Immature natural killer cell (primary cell): Measurements from ENCODE around the gene TMEM95. TPM values are rescaled to one million over a fixed set of nuclear protein-coding genes. Genes with fewer than 3 reads are reported as not detected.

Source experiments
- DNase-seq, 3 donors: peaks; one replicate each; pipeline ENCODE4 v3.0.0; 2022; ENCODE audit warnings: mixed read lengths in 1 of 3
- H3K27ac Mint-ChIP-seq, 6 donors: one replicate each; pipeline ENCODE4 v1.8.0; 2020; ENCODE audit warnings: mixed read lengths in 6 of 6, mild to moderate bottlenecking in 5 of 6, inconsistent platforms in 4 of 6, moderate library complexity in 3 of 6
- H3K27me3 Mint-ChIP-seq, 3 donors: one replicate each; pipeline ENCODE4 v1.8.0; 2020 to 2021; ENCODE audit warnings: low read depth in 3 of 3, mild to moderate bottlenecking in 3 of 3, mixed read lengths in 3 of 3, moderate library complexity in 3 of 3, inconsistent platforms in 1 of 3
- H3K36me3 Mint-ChIP-seq, 3 donors: one replicate each; pipeline ENCODE4 v1.8.0; 2020; ENCODE audit warnings: mixed read lengths in 3 of 3, inconsistent platforms in 2 of 3, mild to moderate bottlenecking in 2 of 3
- H3K4me1 Mint-ChIP-seq, 2 donors: one replicate each; pipeline ENCODE4 v1.8.0; 2020; ENCODE audit warnings: inconsistent platforms in 2 of 2, mild to moderate bottlenecking in 2 of 2, mixed read lengths in 2 of 2, moderate library complexity in 1 of 2
- H3K4me3 Mint-ChIP-seq, 5 donors: one replicate each; pipeline ENCODE4 v1.8.0; 2020; ENCODE audit warnings: mild to moderate bottlenecking in 5 of 5, mixed read lengths in 5 of 5, inconsistent platforms in 3 of 5, moderate library complexity in 3 of 5
- H3K9me3 Mint-ChIP-seq, 6 donors: one replicate each; pipeline ENCODE4 v1.8.0; 2020; ENCODE audit warnings: mild to moderate bottlenecking in 6 of 6, mixed read lengths in 6 of 6, inconsistent platforms in 4 of 6, moderate library complexity in 3 of 6
- polyA plus RNA-seq, 3 donors: library from polyadenylated mRNA; unstranded; fragments of 300-500 nt; fragmentation: Illumina TruSeq; gene quantifications; one replicate each; pipeline ENCODE4 v1.2.3, GENCODE V29; 2021

Gene TMEM95
- polyA plus RNA-seq, 3 donors from 2014 or later, result not detected

- H3K9me3 Mint-ChIP-seq, result no peaks in the 10 kb centered on the region
- peak overlapping the region in 1 of 6 donors; percentile 48 for H3K27ac Mint-ChIP-seq
- peaks cover 4 to 28% (median 12%) of the 10 kb centered on the region in 3 donors for H3K36me3 Mint-ChIP-seq
- no peak overlapping the region for H3K4me3 Mint-ChIP-seq
- peaks cover 11 to 15% of the 10 kb centered on the region in 2 donors for H3K4me1 Mint-ChIP-seq
- no peak for DNase-seq
- H3K27me3 Mint-ChIP-seq, result no peaks in the 10 kb centered on the region
These were observed 11.7 kb upstream of the TMEM95 start for GRCh38 chr17:7343250-7343649.

GRCh38 chr17:7346761-7347614, 8.0 kb upstream of the TMEM95 start:
- DNase-seq, result no peak
- Mint-ChIP-seq H3K36me3 (peaks cover 0 to 17% (median 0%) of the 10 kb centered on the region in 3 donors), H3K4me1 (peaks cover 13 to 15% of the 10 kb centered on the region in 2 donors), H3K9me3 (no peaks in the 10 kb centered on the region), H3K27me3 (peaks cover 2 to 8% (median 2%) of the 10 kb centered on the region in 3 donors), H3K27ac (peak overlapping the region in 2 of 6 donors; percentile 39 to 57), H3K4me3 (no peak overlapping the region)

GRCh38 chr17:7347630-7348477, 7.1 kb upstream of the TMEM95 start:
- no peak overlapping the region for H3K4me3 Mint-ChIP-seq
- no peak for DNase-seq

GRCh38 chr17:7348478-7349242, 6.3 kb upstream of the TMEM95 start:
- H3K27ac Mint-ChIP-seq, result peak overlapping the region; percentile 51 to 90 (median 80)
- H3K9me3 Mint-ChIP-seq, result no peaks in the 10 kb centered on the region
- DNase-seq, result no peak
- no peak overlapping the region for H3K4me3 Mint-ChIP-seq
- H3K4me1 Mint-ChIP-seq, result peaks cover 28 to 30% of the 10 kb centered on the region in 2 donors
- peaks cover 2 to 13% (median 5%) of the 10 kb centered on the region in 3 donors for H3K27me3 Mint-ChIP-seq
- peaks cover 0 to 15% (median 0%) of the 10 kb centered on the region in 3 donors for H3K36me3 Mint-ChIP-seq

More at GRCh38 chr17:7347630-7348477, 7.1 kb upstream of the TMEM95 start:
- Mint-ChIP-seq H3K27ac (peak overlapping the region in 1 of 6 donors; percentile 57), H3K27me3 (peaks cover 2 to 13% (median 5%) of the 10 kb centered on the region in 3 donors), H3K36me3 (peaks cover 0 to 17% (median 0%) of the 10 kb centered on the region in 3 donors), H3K9me3 (no peaks in the 10 kb centered on the region), H3K4me1 (peaks cover 21 to 23% of the 10 kb centered on the region in 2 donors)

GRCh38 chr17:7351665-7352502, 3.1 kb upstream of the TMEM95 start, which contains the start of gene KCTD11:
Gene KCTD11 (plus strand): TSS chr17:7352162.
- Mint-ChIP-seq H3K27me3 (peaks cover 5 to 16% (median 6%) of the 10 kb centered on the region in 3 donors), H3K9me3 (no peaks in the 10 kb centered on the region), H3K4me1 (peaks cover 39 to 47% of the 10 kb centered on the region in 2 donors), H3K27ac (peak within 1 kb of the TSS; percentile 91 to 97 (median 94)), H3K36me3 (peaks cover 0 to 7% (median 0%) of the 10 kb centered on the region in 3 donors), H3K4me3 (peak within 1 kb of the TSS; percentile 84 to 96 (median 93))
- peak; percentile 85 to 88 (median 87) for DNase-seq

- Mint-ChIP-seq H3K27ac (peak overlapping the region; percentile 91 to 97 (median 94)), H3K36me3 (peaks cover 0 to 2% (median 0%) of the 10 kb centered on the region in 3 donors), H3K27me3 (peaks cover 5 to 16% (median 8%) of the 10 kb centered on the region in 3 donors), H3K4me1 (peaks cover 39 to 47% of the 10 kb centered on the region in 2 donors), H3K9me3 (no peaks in the 10 kb centered on the region), H3K4me3 (peak overlapping the region; percentile 84 to 96 (median 93))
- peak in 1 of 3 donors; percentile 67 for DNase-seq
These were observed 2.5 kb upstream of the TMEM95 start for GRCh38 chr17:7352503-7352889.

GRCh38 chr17:7352910-7353635, 1.9 kb upstream of the TMEM95 start:
- Mint-ChIP-seq H3K27ac (peak overlapping the region; percentile 91 to 97 (median 94)), H3K4me3 (peak overlapping the region; percentile 84 to 96 (median 93)), H3K4me1 (peaks cover 39 to 47% of the 10 kb centered on the region in 2 donors), H3K27me3 (peaks cover 5 to 16% (median 8%) of the 10 kb centered on the region in 3 donors), H3K36me3 (peaks cover 0 to 2% (median 0%) of the 10 kb centered on the region in 3 donors), H3K9me3 (no peaks in the 10 kb centered on the region)
- DNase-seq, result no peak

- no peaks in the 10 kb centered on the region for H3K36me3 Mint-ChIP-seq
- H3K4me3 Mint-ChIP-seq, result peak overlapping the region in 2 of 5 donors; percentile 42 to 43
These were observed 603 bp upstream of the TMEM95 start for GRCh38 chr17:7354262-7354843.

GRCh38 chr17:7355573-7355972, 617 bp downstream of the TMEM95 start:
- peak in 1 of 3 donors; percentile 10 for DNase-seq
- Mint-ChIP-seq H3K4me3 (no peak overlapping the region), H3K27me3 (peaks cover 5 to 12% (median 5%) of the 10 kb centered on the region in 3 donors), H3K36me3 (no peaks in the 10 kb centered on the region), H3K4me1 (peaks cover 25 to 35% of the 10 kb centered on the region in 2 donors), H3K27ac (peak overlapping the region in 1 of 6 donors; percentile 34), H3K9me3 (no peaks in the 10 kb centered on the region)

More at GRCh38 chr17:7354262-7354843, 603 bp upstream of the TMEM95 start:
- Mint-ChIP-seq H3K27me3 (peaks cover 5 to 14% (median 8%) of the 10 kb centered on the region in 3 donors), H3K27ac (peak overlapping the region in 5 of 6 donors; percentile 32 to 87 (median 66)), H3K9me3 (no peaks in the 10 kb centered on the region), H3K4me1 (peaks cover 32 to 41% of the 10 kb centered on the region in 2 donors)
- DNase-seq, result no peak

GRCh38 chr17:7356072-7356549, 1.2 kb downstream of the TMEM95 start:
- peaks cover 25 to 35% of the 10 kb centered on the region in 2 donors for H3K4me1 Mint-ChIP-seq
- H3K36me3 Mint-ChIP-seq, result no peaks in the 10 kb centered on the region
- H3K27me3 Mint-ChIP-seq, result peaks cover 5 to 11% (median 5%) of the 10 kb centered on the region in 3 donors
- no peaks in the 10 kb centered on the region for H3K9me3 Mint-ChIP-seq
- peak overlapping the region in 1 of 5 donors; percentile 9 for H3K4me3 Mint-ChIP-seq
- peak; percentile 78 to 80 (median 80) for DNase-seq
- no peak overlapping the region for H3K27ac Mint-ChIP-seq

- Mint-ChIP-seq H3K9me3 (no peaks in the 10 kb centered on the region), H3K4me1 (peaks cover 25 to 32% of the 10 kb centered on the region in 2 donors), H3K4me3 (no peak overlapping the region)
These were observed 1.8 kb downstream of the TMEM95 start for GRCh38 chr17:7356756-7357155.

More at GRCh38 chr17:7356756-7357155, 1.8 kb downstream of the TMEM95 start:
- Mint-ChIP-seq H3K36me3 (no peaks in the 10 kb centered on the region), H3K27ac (no peak overlapping the region), H3K27me3 (peaks cover 2 to 8% (median 5%) of the 10 kb centered on the region in 3 donors)
- no peak for DNase-seq
